GM12878 (cell line): Measurements from ENCODE around the gene PIGV. TPM values are rescaled to one million over a fixed set of nuclear protein-coding genes. Genes with fewer than 3 reads are reported as not detected.

ENCODE experiments used
- CBX3 ChIP-seq: fragments of 200-600 bp; sonication (generic); IDR thresholded peaks from 2 replicates; pipeline ENCODE4 v1.6.1; 2016; ENCODE audit warnings: low read depth, borderline replicate concordance
- EGR1 ChIP-seq, 2 experiments: IDR thresholded peaks; 1 replicate in 1 of 2; 2 replicates in 1 of 2; pipeline ENCODE4 v1.6.1; 2011 to 2012; ENCODE audit warnings: low read depth in 2 of 2, low read length in 2 of 2, borderline replicate concordance in 1 of 2, mild to moderate bottlenecking in 1 of 2, moderate library complexity in 1 of 2
- EP300 ChIP-seq, 2 experiments: fragments of 150-350 bp in 1 of 2; IDR thresholded peaks; 2 replicates each; pipeline ENCODE4 v1.6.1; 2011 to 2012; ENCODE audit warnings: low read depth in 2 of 2, low read length in 2 of 2, borderline replicate concordance in 1 of 2, improper control_type of control experiment in 1 of 2, inconsistent platforms in 1 of 2; ENCODE audit not compliant: control insufficient read depth in 1 of 2
- GATAD2B ChIP-seq: fragments of 450-650 bp; conservative IDR thresholded peaks from 2 replicates; pipeline ENCODE4 v1.6.1; 2017; ENCODE audit warnings: low read depth, mild to moderate bottlenecking, moderate library complexity
- HCFC1 ChIP-seq: fragments of 150-350 bp; IDR thresholded peaks from 2 replicates; pipeline ENCODE4 v1.6.1; 2014; ENCODE audit warnings: low read length
- TCF7 ChIP-seq: IDR thresholded peaks from 2 replicates; pipeline ENCODE4 v1.6.1; 2014; ENCODE audit warnings: antibody characterized with exemption, borderline replicate concordance
- polyA plus RNA-seq, 11 experiments: library from polyadenylated mRNA; depleted of rRNA in 4 of 11; unstranded in 6 of 11; stranded (reverse) in 5 of 11; fragments of >200 nt; fragmentation: Nextera tagmentation in 4 of 11; fragmentation: Illumina TruSeq in 1 of 11; extraction: Ambion mirVana in 4 of 11; extraction: Trizol in 1 of 11; gene quantifications; 1 replicate in 1 of 11; 2 replicates in 10 of 11; pipeline versions ENCODE4 v1.2.1 to v1.2.3, GENCODE V29; 2011 to 2016; ENCODE audit warnings: inconsistent platforms in 2 of 11, missing spikeins in 2 of 11, low read depth in 1 of 11
- total RNA-seq, 4 experiments: library from RNA; depleted of rRNA in 3 of 4; stranded (reverse); fragments of >200 nt in 3 of 4; fragmentation: Illumina TruSeq in 1 of 4; extraction: Trizol in 1 of 4; gene quantifications; 2 replicates each; pipeline versions ENCODE4 v1.2.1 to v1.2.3, GENCODE V29; 2013 to 2021
- TF ChIP-seq, protein P1 (sequence below): fragments of 450-650 bp; IDR thresholded peaks from 2 replicates; pipeline ENCODE4 v1.6.1; 2018; ENCODE audit warnings: mild to moderate bottlenecking, low read depth, moderate library complexity; ENCODE audit not compliant: partially characterized antibody
- TF ChIP-seq, protein P2 (sequence below): fragments of 150-350 bp; IDR thresholded peaks from 2 replicates; pipeline ENCODE4 v1.6.1; 2014; ENCODE audit warnings: mild to moderate bottlenecking, low read depth, low read length

PIGV gene
- total and polyA plus RNA-seq, 10 of the 15 experiments (the other 5 are each of a cell fraction or from before 2014, with no cell fraction given) = 8.8 to 18.1 (median 11.9) TPM

DNA sequence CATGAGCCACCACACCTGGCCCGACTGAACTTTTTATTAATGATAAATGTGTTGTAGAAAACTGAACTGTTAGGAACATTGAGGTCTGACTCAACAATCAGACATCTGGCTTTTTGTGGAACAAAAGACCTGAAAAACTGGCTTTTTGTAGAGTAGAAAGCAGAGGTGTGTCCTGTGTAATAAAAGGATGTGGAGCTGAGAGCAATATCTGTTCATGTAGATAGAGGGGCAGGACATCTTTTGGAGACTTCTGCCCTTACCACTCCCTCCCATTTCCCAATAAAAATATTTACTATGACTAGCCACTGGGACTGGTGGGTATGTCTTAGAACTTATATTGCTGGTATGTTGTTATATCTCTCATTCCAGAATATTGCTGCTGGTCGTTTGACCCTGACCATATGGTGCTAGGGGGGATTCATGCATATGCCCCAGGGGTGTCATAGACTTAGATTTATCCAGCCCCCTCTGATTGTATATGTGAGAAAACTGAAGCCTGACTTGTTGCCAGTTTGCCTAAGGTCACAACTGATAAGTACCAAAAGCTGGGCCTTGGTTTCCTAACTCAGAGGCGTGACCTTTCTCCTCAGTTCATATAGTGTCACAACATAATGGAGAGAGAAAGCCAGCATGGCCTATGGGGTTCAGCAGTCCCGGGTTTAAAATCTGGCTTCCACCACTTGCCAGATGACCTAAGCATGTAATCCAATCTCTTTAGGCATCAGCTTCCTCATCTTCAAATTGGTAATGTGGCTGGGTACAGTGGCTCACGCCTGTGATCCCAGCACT, 33.5 kb upstream of the PIGV start (continued):
- TF ChIP-seq HCFC1 (no peak), EP300 (IDR thresholded peaks at IDR 0.05; ENCODE audit: borderline replicate concordance in 1 of 2, control insufficient read depth in 1 of 2, low read depth in 2 of 2, low read length in 2 of 2) (no peak), CBX3 (no peak), GATAD2B (no peak), TCF7 (no peak), EGR1 (IDR thresholded peaks at IDR 0.05; ENCODE audit: borderline replicate concordance in 1 of 2, low read depth in 2 of 2, low read length in 2 of 2) (no peak)
- TF ChIP-seq, protein P1, sequence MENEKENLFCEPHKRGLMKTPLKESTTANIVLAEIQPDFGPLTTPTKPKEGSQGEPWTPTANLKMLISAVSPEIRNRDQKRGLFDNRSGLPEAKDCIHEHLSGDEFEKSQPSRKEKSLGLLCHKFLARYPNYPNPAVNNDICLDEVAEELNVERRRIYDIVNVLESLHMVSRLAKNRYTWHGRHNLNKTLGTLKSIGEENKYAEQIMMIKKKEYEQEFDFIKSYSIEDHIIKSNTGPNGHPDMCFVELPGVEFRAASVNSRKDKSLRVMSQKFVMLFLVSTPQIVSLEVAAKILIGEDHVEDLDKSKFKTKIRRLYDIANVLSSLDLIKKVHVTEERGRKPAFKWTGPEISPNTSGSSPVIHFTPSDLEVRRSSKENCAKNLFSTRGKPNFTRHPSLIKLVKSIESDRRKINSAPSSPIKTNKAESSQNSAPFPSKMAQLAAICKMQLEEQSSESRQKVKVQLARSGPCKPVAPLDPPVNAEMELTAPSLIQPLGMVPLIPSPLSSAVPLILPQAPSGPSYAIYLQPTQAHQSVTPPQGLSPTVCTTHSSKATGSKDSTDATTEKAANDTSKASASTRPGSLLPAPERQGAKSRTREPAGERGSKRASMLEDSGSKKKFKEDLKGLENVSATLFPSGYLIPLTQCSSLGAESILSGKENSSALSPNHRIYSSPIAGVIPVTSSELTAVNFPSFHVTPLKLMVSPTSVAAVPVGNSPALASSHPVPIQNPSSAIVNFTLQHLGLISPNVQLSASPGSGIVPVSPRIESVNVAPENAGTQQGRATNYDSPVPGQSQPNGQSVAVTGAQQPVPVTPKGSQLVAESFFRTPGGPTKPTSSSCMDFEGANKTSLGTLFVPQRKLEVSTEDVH = no peak
- TF ChIP-seq, protein P2, sequence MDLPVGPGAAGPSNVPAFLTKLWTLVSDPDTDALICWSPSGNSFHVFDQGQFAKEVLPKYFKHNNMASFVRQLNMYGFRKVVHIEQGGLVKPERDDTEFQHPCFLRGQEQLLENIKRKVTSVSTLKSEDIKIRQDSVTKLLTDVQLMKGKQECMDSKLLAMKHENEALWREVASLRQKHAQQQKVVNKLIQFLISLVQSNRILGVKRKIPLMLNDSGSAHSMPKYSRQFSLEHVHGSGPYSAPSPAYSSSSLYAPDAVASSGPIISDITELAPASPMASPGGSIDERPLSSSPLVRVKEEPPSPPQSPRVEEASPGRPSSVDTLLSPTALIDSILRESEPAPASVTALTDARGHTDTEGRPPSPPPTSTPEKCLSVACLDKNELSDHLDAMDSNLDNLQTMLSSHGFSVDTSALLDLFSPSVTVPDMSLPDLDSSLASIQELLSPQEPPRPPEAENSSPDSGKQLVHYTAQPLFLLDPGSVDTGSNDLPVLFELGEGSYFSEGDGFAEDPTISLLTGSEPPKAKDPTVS = no peak
